Liver (tissue), 3 donors: ENCODE measurements around the gene SELENOH.

Experiments used
- EGR1 ChIP-seq, 2 donors: IDR thresholded peaks; 2 replicates each; pipeline ENCODE4 v1.6.1; 2016 to 2018; ENCODE audit warnings: antibody characterized with exemption in 2 of 2, low read depth in 2 of 2
- TF ChIP-seq, protein P1 (sequence below): fragments of 150-350 bp; IDR thresholded peaks from 2 replicates; pipeline ENCODE4 v1.5.1; 2017; ENCODE audit warnings: improper control_type of control experiment, low read depth, low read length; ENCODE audit not compliant: missing input control
- donor health status: healthy.
- donor health status: healthy.

DNA sequence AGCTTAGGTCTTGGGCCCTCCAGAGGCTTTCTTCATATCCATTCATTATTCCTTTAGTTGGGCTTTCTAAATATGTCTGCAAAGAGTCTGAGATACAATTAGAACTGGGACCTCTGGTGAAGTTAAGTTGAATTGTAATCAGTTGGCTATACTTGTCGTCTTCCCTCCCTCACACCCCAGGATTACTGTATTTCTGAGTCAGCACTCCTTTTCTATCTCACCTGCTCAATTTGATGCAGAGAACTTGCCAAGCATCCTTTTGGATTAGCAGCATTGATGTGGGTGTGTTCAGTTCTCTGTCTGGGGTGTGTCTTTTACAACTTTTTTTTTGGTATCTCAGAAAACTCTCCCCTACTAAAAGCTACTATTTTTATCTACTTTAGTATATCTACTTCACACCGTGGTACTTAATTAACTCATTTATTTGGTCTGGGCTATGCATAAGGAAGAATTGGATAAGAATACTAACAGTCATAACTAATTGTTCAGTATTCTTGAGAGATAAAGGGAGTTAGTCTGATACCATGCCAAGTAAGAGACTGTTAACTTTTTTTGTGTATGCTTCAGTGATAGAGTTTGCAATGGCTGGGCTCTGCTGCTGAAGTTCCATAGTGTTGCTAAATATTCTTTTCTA is 35.4 kb downstream of the SELENOH start:
- TF ChIP-seq, protein P1, sequence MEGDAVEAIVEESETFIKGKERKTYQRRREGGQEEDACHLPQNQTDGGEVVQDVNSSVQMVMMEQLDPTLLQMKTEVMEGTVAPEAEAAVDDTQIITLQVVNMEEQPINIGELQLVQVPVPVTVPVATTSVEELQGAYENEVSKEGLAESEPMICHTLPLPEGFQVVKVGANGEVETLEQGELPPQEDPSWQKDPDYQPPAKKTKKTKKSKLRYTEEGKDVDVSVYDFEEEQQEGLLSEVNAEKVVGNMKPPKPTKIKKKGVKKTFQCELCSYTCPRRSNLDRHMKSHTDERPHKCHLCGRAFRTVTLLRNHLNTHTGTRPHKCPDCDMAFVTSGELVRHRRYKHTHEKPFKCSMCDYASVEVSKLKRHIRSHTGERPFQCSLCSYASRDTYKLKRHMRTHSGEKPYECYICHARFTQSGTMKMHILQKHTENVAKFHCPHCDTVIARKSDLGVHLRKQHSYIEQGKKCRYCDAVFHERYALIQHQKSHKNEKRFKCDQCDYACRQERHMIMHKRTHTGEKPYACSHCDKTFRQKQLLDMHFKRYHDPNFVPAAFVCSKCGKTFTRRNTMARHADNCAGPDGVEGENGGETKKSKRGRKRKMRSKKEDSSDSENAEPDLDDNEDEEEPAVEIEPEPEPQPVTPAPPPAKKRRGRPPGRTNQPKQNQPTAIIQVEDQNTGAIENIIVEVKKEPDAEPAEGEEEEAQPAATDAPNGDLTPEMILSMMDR = no peak
- no peak for TF ChIP-seq EGR1 (IDR thresholded peaks at IDR 0.05; ENCODE audit: low read depth in 2 of 2)
